Activated naive CD8-positive, alpha-beta T cell treated with anti-CD3 and anti-CD28 coated beads, Interleukin-2, amount 10 ng/mL, durations not matched to agents 7 days and 5 days (primary cell): ENCODE results near the gene STT3B. TPM values are rescaled to one million over a fixed set of nuclear protein-coding genes. Genes with fewer than 3 reads are reported as not detected.
A peak's percentile ranks its signal among the peaks of the same experiment; 100 is the strongest.

Experiments
- ATAC-seq: fragments of 150-1000 bp; cut with Tn5 transposase; one replicate; pipeline ENCODE4 v1.10.0; 2021; ENCODE audit warnings: low read depth, moderate library complexity
- POLR2A ChIA-PET: fragments of 350-600 bp; sonication (Branson Sonifier 250); formaldehyde crosslinking; loops from one replicate; lab custom pipeline; 2021; ENCODE audit warnings: antibody characterized with exemption; lab: Charles Lee
- DNase-seq: peaks from one replicate; pipeline ENCODE4 v3.0.0; 2021
- H3K27ac Mint-ChIP-seq: one replicate; pipeline ENCODE4 v1.8.0; 2022; ENCODE audit warnings: mild to moderate bottlenecking, mixed read lengths
- H3K27me3 Mint-ChIP-seq: one replicate; pipeline ENCODE4 v1.8.0; 2022; ENCODE audit warnings: mild to moderate bottlenecking, moderate library complexity, mixed read lengths
- H3K36me3 Mint-ChIP-seq: one replicate; pipeline ENCODE4 v1.8.0; 2021; ENCODE audit warnings: mild to moderate bottlenecking, mixed read lengths
- H3K4me1 Mint-ChIP-seq: one replicate; pipeline ENCODE4 v1.8.0; 2021; ENCODE audit warnings: mixed read lengths
- H3K4me3 Mint-ChIP-seq: one replicate; pipeline ENCODE4 v1.8.0; 2022; ENCODE audit warnings: mild to moderate bottlenecking, moderate library complexity, mixed read lengths
- H3K9me3 Mint-ChIP-seq: one replicate; pipeline ENCODE4 v1.8.0; 2021; ENCODE audit warnings: mixed read lengths
- total RNA-seq, 2 experiments: library from RNA; stranded (reverse); gene quantifications; one replicate each; pipeline ENCODE4 v1.2.3, GENCODE V29; 2021

The STT3B gene
- total RNA-seq: 100 to 1,000 TPM; 123 to 131 TPM

- ATAC-seq (peak; percentile 60), DNase-seq (no peak)
- Mint-ChIP-seq H3K4me1 (peaks cover 14% of the 10 kb centered on the region), H3K27ac (peak within 1 kb of the TSS; percentile 99), H3K27me3 (no peaks in the 10 kb centered on the region), H3K4me3 (no peak within 1 kb of the TSS), H3K9me3 (no peaks in the 10 kb centered on the region), H3K36me3 (peaks cover 22% of the 10 kb centered on the region)
- POLR2A ChIA-PET: interaction anchor here (0.6 to 3.4 kb wide), 46 partner anchors 9 to 1908 kb away, joined by 3 to 58 read pairs (median 4); partner anchors contain the start of gene UBP1
Observed at GRCh38 chr3:31532587-31533168, at the start of gene STT3B. Gene STT3B, plus strand, starts transcription at chr3:31532925. Its CDS starts 74 bp downstream, at chr3:31532999.

- ATAC-seq (no peak), DNase-seq (no peak)
- Mint-ChIP-seq H3K36me3 (peaks cover 16% of the 10 kb centered on the region), H3K4me3 (no peak overlapping the region), H3K9me3 (peaks cover 17% of the 10 kb centered on the region), H3K4me1 (no peaks in the 10 kb centered on the region), H3K27ac (no peak overlapping the region), H3K27me3 (peaks cover 1% of the 10 kb centered on the region)
- POLR2A ChIA-PET: no interaction called here
Observed at GRCh38 chr3:31483776-31484175, 48.9 kb upstream of the STT3B start.

GRCh38 chr3:31485196-31485595, 47.5 kb upstream of the STT3B start:
- no peak overlapping the region for H3K4me3 Mint-ChIP-seq
- H3K9me3 Mint-ChIP-seq: peaks cover 21% of the 10 kb centered on the region
- ATAC-seq (no peak), DNase-seq (no peak)
- POLR2A ChIA-PET: no interaction called here
- peaks cover 1% of the 10 kb centered on the region for H3K27me3 Mint-ChIP-seq
- H3K4me1 Mint-ChIP-seq: no peaks in the 10 kb centered on the region
- peaks cover 10% of the 10 kb centered on the region for H3K36me3 Mint-ChIP-seq
- no peak overlapping the region for H3K27ac Mint-ChIP-seq

- Mint-ChIP-seq H3K4me3 (no peak overlapping the region), H3K27me3 (no peaks in the 10 kb centered on the region), H3K9me3 (peaks cover 23% of the 10 kb centered on the region), H3K27ac (peak overlapping the region; percentile 42), H3K4me1 (no peaks in the 10 kb centered on the region), H3K36me3 (peaks cover 8% of the 10 kb centered on the region)
- ATAC-seq: no peak
- no peak for DNase-seq
- POLR2A ChIA-PET: no interaction called here
Observed at GRCh38 chr3:31486865-31487533, 45.7 kb upstream of the STT3B start.

- peaks cover 25% of the 10 kb centered on the region for H3K9me3 Mint-ChIP-seq
- ATAC-seq (no peak), DNase-seq (no peak)
- no peak overlapping the region for H3K27ac Mint-ChIP-seq
- peaks cover 12% of the 10 kb centered on the region for H3K36me3 Mint-ChIP-seq
- POLR2A ChIA-PET: no interaction called here
- H3K4me1 Mint-ChIP-seq: no peaks in the 10 kb centered on the region
- H3K4me3 Mint-ChIP-seq: no peak overlapping the region
- H3K27me3 Mint-ChIP-seq: no peaks in the 10 kb centered on the region
Observed at GRCh38 chr3:31488475-31489017, 44.2 kb upstream of the STT3B start.

- no peak for DNase-seq
- no peaks in the 10 kb centered on the region for H3K4me1 Mint-ChIP-seq
- peaks cover 12% of the 10 kb centered on the region for H3K36me3 Mint-ChIP-seq
- no peak overlapping the region for H3K4me3 Mint-ChIP-seq
- ATAC-seq: no peak
- H3K27ac Mint-ChIP-seq: no peak overlapping the region
- no peaks in the 10 kb centered on the region for H3K27me3 Mint-ChIP-seq
- H3K9me3 Mint-ChIP-seq: peaks cover 32% of the 10 kb centered on the region
- POLR2A ChIA-PET: no interaction called here
Observed at GRCh38 chr3:31490502-31490901, 42.2 kb upstream of the STT3B start.

- POLR2A ChIA-PET: no interaction called here
- H3K4me3 Mint-ChIP-seq: no peak overlapping the region
- H3K9me3 Mint-ChIP-seq: peaks cover 32% of the 10 kb centered on the region
- peaks cover 12% of the 10 kb centered on the region for H3K36me3 Mint-ChIP-seq
- DNase-seq (no peak), ATAC-seq (no peak)
- H3K4me1 Mint-ChIP-seq: no peaks in the 10 kb centered on the region
- H3K27me3 Mint-ChIP-seq: no peaks in the 10 kb centered on the region
- no peak overlapping the region for H3K27ac Mint-ChIP-seq
Observed at GRCh38 chr3:31491660-31492059, 41.1 kb upstream of the STT3B start.

- Mint-ChIP-seq H3K4me3 (no peak overlapping the region), H3K27me3 (no peaks in the 10 kb centered on the region), H3K4me1 (no peaks in the 10 kb centered on the region), H3K36me3 (peaks cover 10% of the 10 kb centered on the region), H3K9me3 (peaks cover 25% of the 10 kb centered on the region), H3K27ac (no peak overlapping the region)
- ATAC-seq: no peak
- no peak for DNase-seq
- POLR2A ChIA-PET: no interaction called here
Observed at GRCh38 chr3:31493149-31493548, 39.6 kb upstream of the STT3B start.

- POLR2A ChIA-PET: interaction anchor here (1.8 kb wide), 1 partner anchor 36 kb away, joined by 7 read pairs; the partner anchor contains the start of gene STT3B
- peaks cover 5% of the 10 kb centered on the region for H3K36me3 Mint-ChIP-seq
Observed at GRCh38 chr3:31495971-31496665, 36.6 kb upstream of the STT3B start.

GRCh38 chr3:31498791-31499190, 33.9 kb upstream of the STT3B start:
- DNase-seq: no peak
- ATAC-seq: no peak
- Mint-ChIP-seq H3K4me3 (no peak overlapping the region), H3K27ac (no peak overlapping the region), H3K27me3 (no peaks in the 10 kb centered on the region), H3K9me3 (peaks cover 5% of the 10 kb centered on the region), H3K4me1 (no peaks in the 10 kb centered on the region), H3K36me3 (no peaks in the 10 kb centered on the region)
- POLR2A ChIA-PET: no interaction called here

More at GRCh38 chr3:31495971-31496665, 36.6 kb upstream of the STT3B start:
- no peak overlapping the region for H3K4me3 Mint-ChIP-seq
- peaks cover 14% of the 10 kb centered on the region for H3K9me3 Mint-ChIP-seq
- DNase-seq: no peak
- no peaks in the 10 kb centered on the region for H3K27me3 Mint-ChIP-seq
- ATAC-seq: no peak
- no peak overlapping the region for H3K27ac Mint-ChIP-seq
- H3K4me1 Mint-ChIP-seq: no peaks in the 10 kb centered on the region

GRCh38 chr3:31499281-31499680, 33.4 kb upstream of the STT3B start:
- H3K4me1 Mint-ChIP-seq: no peaks in the 10 kb centered on the region
- POLR2A ChIA-PET: no interaction called here
- H3K36me3 Mint-ChIP-seq: no peaks in the 10 kb centered on the region
- H3K4me3 Mint-ChIP-seq: no peak overlapping the region
- DNase-seq (no peak), ATAC-seq (no peak)
- no peak overlapping the region for H3K27ac Mint-ChIP-seq
- H3K9me3 Mint-ChIP-seq: peaks cover 3% of the 10 kb centered on the region
- H3K27me3 Mint-ChIP-seq: no peaks in the 10 kb centered on the region

GRCh38 chr3:31502803-31503221, 29.9 kb upstream of the STT3B start:
- ATAC-seq: no peak
- DNase-seq: no peak
- H3K4me3 Mint-ChIP-seq: no peak overlapping the region
- H3K36me3 Mint-ChIP-seq: peaks cover 2% of the 10 kb centered on the region
- H3K9me3 Mint-ChIP-seq: no peaks in the 10 kb centered on the region
- no peaks in the 10 kb centered on the region for H3K27me3 Mint-ChIP-seq
- H3K4me1 Mint-ChIP-seq: peaks cover 22% of the 10 kb centered on the region
- POLR2A ChIA-PET: no interaction called here
- H3K27ac Mint-ChIP-seq: no peak overlapping the region

- Mint-ChIP-seq H3K4me3 (no peak overlapping the region), H3K27ac (no peak overlapping the region), H3K9me3 (no peaks in the 10 kb centered on the region), H3K4me1 (peaks cover 28% of the 10 kb centered on the region), H3K36me3 (peaks cover 2% of the 10 kb centered on the region), H3K27me3 (no peaks in the 10 kb centered on the region)
- POLR2A ChIA-PET: interaction anchor here (1.2 kb wide), 1 partner anchor 29 kb away, joined by 3 read pairs; the partner anchor contains the start of gene STT3B
- ATAC-seq: no peak
- DNase-seq: no peak
Observed at GRCh38 chr3:31503456-31503855, 29.3 kb upstream of the STT3B start.
